HG02981 (cell line): ENCODE results near the gene NUB1.

ENCODE experiments used
- ATAC-seq: cut with Tn5 transposase; IDR thresholded peaks from one replicate; pipeline ENCODE4 v1.9.1; 2021; ENCODE audit warnings: mild to moderate bottlenecking, moderate library complexity; ENCODE audit not compliant: unreplicated experiment

Gene NUB1

GRCh38 chr7:151376218-151376902 is 34.7 kb downstream of the NUB1 start:
- no peak for ATAC-seq

GRCh38 chr7:151377406-151377805 is 35.8 kb downstream of the NUB1 start:
- ATAC-seq: no peak

- ATAC-seq: no peak
Observed at GRCh38 chr7:151378011-151378410, 36.4 kb downstream of the NUB1 start.

GRCh38 chr7:151378496-151379192 is 37.0 kb downstream of the NUB1 start:
- ATAC-seq: no peak

- no peak for ATAC-seq
Observed at GRCh38 chr7:151379193-151379520, 37.5 kb downstream of the NUB1 start.

- no peak for ATAC-seq
Observed at GRCh38 chr7:151379534-151380198, 38.1 kb downstream of the NUB1 start.

GRCh38 chr7:151380199-151381097 is 38.8 kb downstream of the NUB1 start:
- no peak for ATAC-seq

- no peak for ATAC-seq
Observed at GRCh38 chr7:151381098-151381347, 39.4 kb downstream of the NUB1 start.

- no peak for ATAC-seq
Observed at GRCh38 chr7:151381348-151382078, 39.9 kb downstream of the NUB1 start.

GRCh38 chr7:151382079-151382885 is 40.7 kb downstream of the NUB1 start:
- ATAC-seq: no peak

GRCh38 chr7:151383638-151384351 is 42.2 kb downstream of the NUB1 start:
- no peak for ATAC-seq

- no peak for ATAC-seq
Observed at GRCh38 chr7:151384352-151384697, 42.7 kb downstream of the NUB1 start.

GRCh38 chr7:151384776-151385625 is 43.4 kb downstream of the NUB1 start:
- ATAC-seq: no peak

- ATAC-seq: no peak
Observed at GRCh38 chr7:151385626-151386300, 44.2 kb downstream of the NUB1 start.

GRCh38 chr7:151386301-151387160 is 44.9 kb downstream of the NUB1 start:
- ATAC-seq: no peak

- ATAC-seq: no peak
Observed at GRCh38 chr7:151387161-151388006, 45.8 kb downstream of the NUB1 start.
